Measurements from ENCODE around the gene FBXO46. TPM values are rescaled to one million over a fixed set of nuclear protein-coding genes. Genes with fewer than 3 reads are reported as not detected.
A peak's percentile ranks its signal among the peaks of the same experiment; 100 is the strongest.

Gene FBXO46
- polyA plus RNA-seq, 1 of the 3 experiments (the other 2 are of a cell fraction) = 5.6 TPM

- TF ChIP-seq CHD2 (IDR thresholded peaks at IDR 0.05; ENCODE audit: low read length, partially characterized antibody) (peak; percentile 93), YY1 (IDR thresholded peaks at IDR 0.05; ENCODE audit: low read depth) (peak; percentile 22; the same call in 1 of the 2 replicates), NFIC (IDR thresholded peaks at IDR 0.05; ENCODE audit: borderline replicate concordance) (peak; percentile 78), REST (IDR thresholded peaks at IDR 0.05; ENCODE audit: low read depth, low read length) (no peak), GATA2 (CRISPR knock-in tag; IDR thresholded peaks at IDR 0.05) (no peak), MXI1 (IDR thresholded peaks at IDR 0.05; ENCODE audit: low read depth, low read length) (0 out of 2 replicates have a peak, but pooled peaks have one; percentile 15), USF2 (IDR thresholded peaks at IDR 0.05; ENCODE audit: borderline replicate concordance, low read depth, low read length) (no peak)
These were observed 38.5 kb upstream of the FBXO46 start, which contains the start of gene SIX5 (continued) for GRCh38 chr19:45768984-45769782.

- Histone ChIP-seq H2AFZ (ENCODE audit: low read depth) (peak overlapping the region; percentile 54; the same call in 1 of the 2 replicates), H3K27me3 (ENCODE audit: insufficient read depth) (no peaks in the 10 kb centered on the region), H3K27ac (ENCODE audit: low read depth in 2 of 2, low read length in 1 of 2) (peak overlapping the region; percentile 84 to 95), H3F3A (replicated peaks; ENCODE audit: insufficient read depth) (peaks cover 36% of the 10 kb centered on the region), H3K4me3 (ENCODE audit: low read depth in 2 of 2, low read length in 1 of 2) (peak overlapping the region; percentile 64 to 70), H3K4me2 (peak overlapping the region; percentile 99), H3K79me2 (ENCODE audit: insufficient read depth) (no peaks in the 10 kb centered on the region), H3K36me3 (replicated peaks in 1 of 2; ENCODE audit: control insufficient read depth in 1 of 2, insufficient read depth in 2 of 2, low read length in 1 of 2) (peaks cover 7 to 24% of the 10 kb centered on the region in 2 experiments), H4K20me1 (ENCODE audit: insufficient read depth) (peaks cover 11% of the 10 kb centered on the region; the same call in 1 of the 2 replicates), H3K9me3 (no peaks in the 10 kb centered on the region), H3K9ac (peak overlapping the region; percentile 78), H3K9me2 (no peaks in the 10 kb centered on the region), H3K4me1 (ENCODE audit: control insufficient read depth in 1 of 2, insufficient read depth in 2 of 2, low read depth in 1 of 2, low read length in 1 of 2) (peaks cover 8 to 30% of the 10 kb centered on the region in 2 experiments; a peak in 3 of 4 replicates)
- WGBS (ENCODE audit: low lambda C conversion rate) = 1% methylated on average over 15 of the region's 33 CpGs
- ChIA-PET POLR2A (interaction anchor here (1.2 to 3.6 kb wide), 4 partner anchors 14 to 51 kb away, joined by 3 to 11 read pairs (median 4); partner anchors contain the start of genes DMPK, DMWD and FBXO46), CTCF (interaction anchor here (1.0 to 5.9 kb wide), 13 partner anchors 8 to 114 kb away, joined by 3 to 100 read pairs (median 7); partner anchors contain the start of genes DMWD and QPCTL)
- DNase-seq = no peak
- TF ChIP-seq TAF1 (IDR thresholded peaks at IDR 0.05; ENCODE audit: borderline replicate concordance, low read depth, low read length) (peak; percentile 3; the same call in 1 of the 2 replicates), PBX3 (IDR thresholded peaks at IDR 0.05) (no peak), EP300 (IDR thresholded peaks at IDR 0.05; ENCODE audit: borderline replicate concordance in 1 of 2, low read depth in 1 of 2, low read length in 1 of 2) (no peak), YY1 (IDR thresholded peaks at IDR 0.05; ENCODE audit: low read depth) (peak; percentile 13; the same call in 1 of the 2 replicates)
These were observed 37.9 kb upstream of the FBXO46 start for GRCh38 chr19:45768655-45768983.
